ENCODE measurements around the gene FANCD2. TPM values are rescaled to one million over a fixed set of nuclear protein-coding genes. Genes with fewer than 3 reads are reported as not detected.
"Not testable (repeated sequence)": the region's sequence is repeated elsewhere in the genome, so short reads cannot be mapped to it uniquely, and the experiment has no call there.

Gene FANCD2
- total and polyA plus RNA-seq, 2 donors: 6.6 to 25.5 TPM

DNA sequence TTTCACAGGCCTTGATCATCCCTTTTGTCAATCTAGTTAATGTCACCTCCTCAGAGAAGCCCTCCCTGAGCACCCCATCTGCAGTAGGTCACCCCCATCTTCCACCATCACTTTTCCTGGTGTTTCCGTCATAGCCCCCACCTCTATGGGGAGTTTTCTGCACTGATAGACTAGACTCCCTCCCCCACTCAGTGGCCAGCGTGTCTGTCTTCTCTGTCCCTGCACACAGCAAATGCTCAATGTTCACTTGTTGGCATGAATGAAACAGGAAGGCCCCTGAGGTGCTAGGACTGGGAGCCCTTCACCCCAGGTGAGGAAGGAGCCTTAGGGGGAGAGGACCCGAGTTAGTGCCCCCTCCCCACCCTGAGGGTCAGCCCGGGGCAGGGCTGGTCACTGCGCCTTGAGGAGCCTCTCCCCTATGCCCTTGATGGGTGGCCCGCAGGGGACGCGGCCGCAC, 15.8 kb upstream of the FANCD2 start:
- H3K4me1 ChIP-seq (ENCODE audit: control insufficient read depth in 2 of 2, insufficient read depth in 2 of 2, low read length in 2 of 2): peaks cover 11 to 18% of the 10 kb centered on the region in 2 donors
- peak in 1 of 9 donors; percentile 12 for DNase-seq (ENCODE audit: low read depth in 6 of 9, low spot score in 9 of 9)
- peaks cover 13 to 31% of the 10 kb centered on the region in 2 donors for H3K27me3 ChIP-seq (ENCODE audit: control insufficient read depth in 2 of 2, insufficient read depth in 1 of 2, low read length in 1 of 2)
- WGBS: 11% methylated on average over 9 of the region's 9 CpGs
- no peak overlapping the region for H3K27ac ChIP-seq (ENCODE audit: low read depth in 1 of 2, low read length in 1 of 2)
- H3K36me3 ChIP-seq (ENCODE audit: control insufficient read depth in 2 of 2, insufficient read depth in 2 of 2, low read length in 1 of 2): peaks cover 0 to 4% of the 10 kb centered on the region in 2 donors
- peak overlapping the region; percentile 37 to 53 for H3K4me3 ChIP-seq (ENCODE audit: low read length in 2 of 2)
- no peaks in the 10 kb centered on the region for H3K9me3 ChIP-seq (ENCODE audit: control insufficient read depth in 2 of 2, insufficient read depth in 1 of 2, low read length in 1 of 2)

DNA sequence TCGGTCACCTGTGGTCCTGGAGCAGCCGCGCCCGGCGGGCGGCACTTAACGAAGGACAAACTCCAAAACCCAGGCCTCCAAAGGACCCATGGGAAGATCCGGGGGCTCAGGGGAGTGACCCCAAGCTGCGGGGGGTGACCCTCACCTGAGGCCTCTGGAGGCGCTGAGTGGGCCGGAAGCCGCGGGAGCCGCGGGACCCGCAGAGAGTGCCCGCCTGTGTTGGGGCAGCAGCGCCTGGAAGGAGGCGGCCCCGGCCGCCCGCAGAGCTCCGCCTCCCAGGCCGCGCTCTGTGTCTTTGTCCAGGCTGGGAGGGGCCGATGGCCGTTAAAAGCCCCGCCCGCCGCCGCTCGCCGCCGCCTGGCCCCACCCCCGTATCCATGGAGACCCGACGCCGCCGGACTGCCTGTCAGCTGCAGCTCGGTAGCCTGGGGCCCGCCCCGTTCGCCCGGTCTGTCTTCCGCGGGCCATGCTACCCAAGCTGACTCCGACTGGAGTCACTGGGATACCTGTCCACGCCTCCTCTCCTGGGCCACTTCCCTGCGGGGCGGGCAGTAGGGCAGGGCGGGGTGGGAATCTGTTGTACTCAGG, 15.3 kb upstream of the FANCD2 start:
- Histone ChIP-seq H3K36me3 (ENCODE audit: control insufficient read depth in 2 of 2, insufficient read depth in 2 of 2, low read length in 1 of 2) (peaks cover 0 to 4% of the 10 kb centered on the region in 2 donors), H3K4me3 (ENCODE audit: low read length in 2 of 2) (peak overlapping the region; percentile 37 to 53), H3K27ac (ENCODE audit: low read depth in 1 of 2, low read length in 1 of 2) (no peak overlapping the region), H3K9me3 (ENCODE audit: control insufficient read depth in 2 of 2, insufficient read depth in 1 of 2, low read length in 1 of 2) (no peaks in the 10 kb centered on the region), H3K27me3 (ENCODE audit: control insufficient read depth in 2 of 2, insufficient read depth in 1 of 2, low read length in 1 of 2) (peaks cover 13 to 31% of the 10 kb centered on the region in 2 donors), H3K4me1 (ENCODE audit: control insufficient read depth in 2 of 2, insufficient read depth in 2 of 2, low read length in 2 of 2) (peaks cover 11 to 18% of the 10 kb centered on the region in 2 donors)
- 1% methylated on average over 51 of the region's 51 CpGs for WGBS
- peak in 4 of 9 donors; percentile 34 to 63 (median 49) for DNase-seq (ENCODE audit: low read depth in 6 of 9, low spot score in 9 of 9)

DNA sequence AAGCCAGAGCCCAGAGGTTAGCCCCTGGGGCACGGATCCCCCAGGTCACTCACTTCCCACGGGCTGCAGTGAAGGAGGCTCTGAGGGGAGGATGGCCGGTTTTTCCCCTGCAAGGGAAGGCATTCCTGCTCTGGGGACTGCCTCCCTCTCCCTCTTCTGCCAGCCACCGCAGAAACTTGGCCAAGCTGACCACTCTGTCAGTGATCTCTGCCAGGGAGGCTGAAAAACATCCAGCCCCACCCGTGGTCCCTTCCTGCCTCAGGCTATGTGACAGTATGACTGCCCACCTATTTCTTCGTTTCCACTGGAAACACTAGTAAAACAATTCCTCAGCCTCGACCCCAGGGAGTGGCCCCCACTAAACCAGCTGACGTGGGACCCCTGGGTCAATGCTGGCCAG, 14.6 kb upstream of the FANCD2 start:
- Histone ChIP-seq H3K27me3 (ENCODE audit: control insufficient read depth in 2 of 2, insufficient read depth in 1 of 2, low read length in 1 of 2) (peaks cover 13 to 31% of the 10 kb centered on the region in 2 donors), H3K9me3 (ENCODE audit: control insufficient read depth in 2 of 2, insufficient read depth in 1 of 2, low read length in 1 of 2) (no peaks in the 10 kb centered on the region), H3K36me3 (ENCODE audit: control insufficient read depth in 2 of 2, insufficient read depth in 2 of 2, low read length in 1 of 2) (peaks cover 0 to 4% of the 10 kb centered on the region in 2 donors), H3K27ac (ENCODE audit: low read depth in 1 of 2, low read length in 1 of 2) (no peak overlapping the region), H3K4me1 (ENCODE audit: control insufficient read depth in 2 of 2, insufficient read depth in 2 of 2, low read length in 2 of 2) (peaks cover 11 to 18% of the 10 kb centered on the region in 2 donors), H3K4me3 (ENCODE audit: low read length in 2 of 2) (no peak overlapping the region)
- WGBS: 71% methylated on average over 8 of the region's 8 CpGs
- DNase-seq (ENCODE audit: low read depth in 6 of 9, low spot score in 9 of 9): no peak

DNA sequence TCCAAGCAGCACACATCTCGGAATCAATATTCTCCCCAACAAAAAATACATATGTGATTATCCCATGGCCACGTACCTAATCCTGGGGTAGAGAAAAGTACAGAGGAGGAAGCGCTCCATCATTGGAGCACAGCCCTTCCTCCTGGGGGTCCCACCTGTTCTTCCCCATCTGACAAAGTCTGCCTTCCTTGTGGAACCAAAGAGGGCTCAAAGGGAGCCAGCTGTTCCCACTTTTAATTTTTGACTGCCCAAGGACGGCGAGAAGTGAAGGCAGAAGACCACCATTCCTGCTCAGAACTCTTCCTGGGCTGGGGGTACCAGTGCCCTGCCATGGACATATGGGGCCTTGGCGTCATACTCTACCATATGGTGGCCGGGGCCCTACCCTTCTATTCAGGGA, 14.1 kb upstream of the FANCD2 start:
- no peaks in the 10 kb centered on the region for H3K9me3 ChIP-seq (ENCODE audit: control insufficient read depth in 2 of 2, insufficient read depth in 1 of 2, low read length in 1 of 2)
- H3K36me3 ChIP-seq (ENCODE audit: control insufficient read depth in 2 of 2, insufficient read depth in 2 of 2, low read length in 1 of 2): peaks cover under 1 to 4% of the 10 kb centered on the region in 2 donors
- peaks cover 13 to 31% of the 10 kb centered on the region in 2 donors for H3K27me3 ChIP-seq (ENCODE audit: control insufficient read depth in 2 of 2, insufficient read depth in 1 of 2, low read length in 1 of 2)
- H3K4me1 ChIP-seq (ENCODE audit: control insufficient read depth in 2 of 2, insufficient read depth in 2 of 2, low read length in 2 of 2): peaks cover 11 to 18% of the 10 kb centered on the region in 2 donors
- H3K27ac ChIP-seq (ENCODE audit: low read depth in 1 of 2, low read length in 1 of 2): no peak overlapping the region
- 97% methylated on average over 7 of the region's 7 CpGs for WGBS
- DNase-seq (ENCODE audit: low read depth in 6 of 9, low spot score in 9 of 9): no peak
- H3K4me3 ChIP-seq (ENCODE audit: low read length in 2 of 2): no peak overlapping the region

DNA sequence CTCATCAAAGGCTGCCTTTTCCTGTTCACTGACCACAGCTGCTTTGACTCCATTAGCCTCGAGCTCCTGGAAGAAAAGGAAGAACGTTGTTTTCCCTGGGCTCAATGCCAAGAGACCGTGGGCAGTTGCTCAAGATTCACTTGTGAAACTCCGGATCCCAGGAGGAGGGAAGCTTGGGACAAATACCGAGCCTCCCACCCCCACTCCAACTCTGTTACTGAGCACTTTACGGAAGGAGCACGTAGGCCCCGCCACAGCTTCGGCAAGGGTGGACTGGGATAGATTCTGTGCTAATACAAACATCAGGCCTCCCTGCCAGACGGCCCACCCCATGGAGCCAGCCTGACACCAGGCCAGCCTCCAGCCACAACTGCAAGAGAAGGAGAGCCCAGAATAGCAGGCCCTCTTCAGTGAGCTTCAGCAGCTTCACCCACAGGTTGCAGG, 10.8 kb upstream of the FANCD2 start:
- DNase-seq (ENCODE audit: low read depth in 6 of 9, low spot score in 9 of 9): peak in 1 of 9 donors; percentile 8
- no peak overlapping the region for H3K27ac ChIP-seq (ENCODE audit: low read depth in 1 of 2, low read length in 1 of 2)
- H3K27me3 ChIP-seq (ENCODE audit: control insufficient read depth in 2 of 2, insufficient read depth in 1 of 2, low read length in 1 of 2): peaks cover 10 to 14% of the 10 kb centered on the region in 2 donors
- H3K36me3 ChIP-seq (ENCODE audit: control insufficient read depth in 2 of 2, insufficient read depth in 2 of 2, low read length in 1 of 2): peaks cover 14 to 26% of the 10 kb centered on the region in 2 donors
- H3K9me3 ChIP-seq (ENCODE audit: control insufficient read depth in 2 of 2, insufficient read depth in 1 of 2, low read length in 1 of 2): no peaks in the 10 kb centered on the region
- H3K4me3 ChIP-seq (ENCODE audit: low read length in 2 of 2): no peak overlapping the region
- H3K4me1 ChIP-seq (ENCODE audit: control insufficient read depth in 2 of 2, insufficient read depth in 2 of 2, low read length in 2 of 2): peaks cover 4% of the 10 kb centered on the region in 2 donors
- WGBS: 63% methylated on average over 10 of the region's 10 CpGs

DNA sequence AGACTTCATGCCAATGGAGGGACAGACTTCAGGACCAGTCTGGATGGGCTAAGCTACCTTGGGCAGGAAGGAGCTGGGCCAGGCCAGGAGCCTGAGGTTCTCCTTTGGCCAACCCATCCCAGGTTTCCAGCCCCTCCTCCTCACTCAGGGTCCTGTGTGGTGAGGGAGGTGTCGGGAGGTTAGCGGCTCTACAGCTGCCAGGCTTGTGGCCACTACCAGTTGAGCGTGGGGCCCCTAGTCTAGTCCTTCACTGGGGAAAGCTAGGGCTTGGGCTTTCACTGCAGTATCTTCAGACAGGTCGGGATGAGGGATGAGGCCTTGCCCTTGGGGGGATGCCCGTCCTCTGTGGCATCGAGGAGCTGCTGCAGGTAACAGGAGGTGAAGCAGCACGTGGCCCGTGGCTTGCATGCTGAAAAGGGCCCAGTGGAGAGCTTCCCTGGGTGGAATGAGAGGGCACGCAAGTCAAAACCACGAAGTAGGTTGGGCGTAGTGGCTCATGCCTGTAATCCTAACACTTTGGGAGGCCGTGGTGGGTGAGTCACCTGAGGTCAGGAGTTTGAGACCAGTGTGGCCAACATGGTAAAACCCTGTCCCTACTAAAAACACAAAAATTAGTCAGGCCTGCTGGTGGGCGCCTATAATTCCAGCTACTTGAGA, 8.5 kb upstream of the FANCD2 start:
- DNase-seq (ENCODE audit: low read depth in 6 of 9, low spot score in 9 of 9): no peak
- H3K4me1 ChIP-seq (ENCODE audit: control insufficient read depth in 2 of 2, insufficient read depth in 2 of 2, low read length in 2 of 2): no peaks in the 10 kb centered on the region
- H3K9me3 ChIP-seq (ENCODE audit: control insufficient read depth in 2 of 2, insufficient read depth in 1 of 2, low read length in 1 of 2): no peaks in the 10 kb centered on the region
- H3K36me3 ChIP-seq (ENCODE audit: control insufficient read depth in 2 of 2, insufficient read depth in 2 of 2, low read length in 1 of 2): peaks cover 34 to 36% of the 10 kb centered on the region in 2 donors
- WGBS: 97% methylated on average over 13 of the region's 13 CpGs
- no peak overlapping the region for H3K4me3 ChIP-seq (ENCODE audit: low read length in 2 of 2)
- H3K27me3 ChIP-seq (ENCODE audit: control insufficient read depth in 2 of 2, insufficient read depth in 1 of 2, low read length in 1 of 2): no peaks in the 10 kb centered on the region
- no peak overlapping the region for H3K27ac ChIP-seq (ENCODE audit: low read depth in 1 of 2, low read length in 1 of 2)

DNA sequence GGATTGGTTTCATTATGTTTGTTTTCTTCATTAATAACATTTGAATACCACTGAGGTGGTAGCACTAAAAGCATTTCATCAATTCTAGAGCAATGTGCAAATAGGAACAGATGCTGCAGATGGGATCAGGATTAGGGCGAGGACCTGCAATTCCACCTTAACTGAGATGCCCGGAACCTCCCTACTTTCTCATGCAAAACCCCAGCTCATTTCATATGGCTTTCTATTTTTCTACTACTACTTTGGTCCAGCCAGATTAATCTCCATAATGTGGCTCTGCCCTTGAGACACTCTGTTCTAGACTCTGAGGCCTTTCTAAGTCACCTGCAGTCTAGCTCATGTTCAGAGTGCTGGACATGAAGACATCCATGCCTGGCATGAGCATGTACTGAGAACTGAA, 7.4 kb upstream of the FANCD2 start:
- peaks cover 43 to 45% of the 10 kb centered on the region in 2 donors for H3K36me3 ChIP-seq (ENCODE audit: control insufficient read depth in 2 of 2, insufficient read depth in 2 of 2, low read length in 1 of 2)
- not testable (repeated sequence) for H3K9me3 ChIP-seq (ENCODE audit: control insufficient read depth in 2 of 2, insufficient read depth in 1 of 2, low read length in 1 of 2); DNase-seq (ENCODE audit: low read depth in 6 of 9, low spot score in 9 of 9); H3K27me3 ChIP-seq (ENCODE audit: control insufficient read depth in 2 of 2, insufficient read depth in 1 of 2, low read length in 1 of 2); H3K4me3 ChIP-seq (ENCODE audit: low read length in 2 of 2); H3K27ac ChIP-seq (ENCODE audit: low read depth in 1 of 2, low read length in 1 of 2); H3K4me1 ChIP-seq (ENCODE audit: control insufficient read depth in 2 of 2, insufficient read depth in 2 of 2, low read length in 2 of 2)
- 98% methylated on average over 2 of the region's 2 CpGs for WGBS

DNA sequence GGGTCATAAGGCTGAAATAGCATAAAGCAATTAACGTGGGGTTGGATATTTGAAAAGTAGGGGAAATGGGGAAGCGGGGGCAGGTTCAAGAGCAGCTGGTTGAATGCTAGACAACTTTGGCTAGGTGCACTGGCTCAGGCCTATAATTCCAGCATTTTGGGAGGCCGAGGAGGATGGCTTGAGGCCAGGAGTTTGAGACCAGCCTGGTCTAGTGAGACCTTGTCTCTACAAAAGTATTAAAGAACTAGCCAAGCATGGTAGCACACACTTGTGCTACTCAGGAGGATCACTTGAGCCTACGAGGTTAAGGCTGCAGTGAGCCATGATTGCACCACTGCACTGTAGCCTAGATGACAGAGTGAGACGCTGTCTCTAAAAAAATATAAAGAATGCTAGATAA, 6.9 kb upstream of the FANCD2 start:
- Histone ChIP-seq H3K27me3 (ENCODE audit: control insufficient read depth in 2 of 2, insufficient read depth in 1 of 2, low read length in 1 of 2) (no peaks in the 10 kb centered on the region), H3K4me1 (ENCODE audit: control insufficient read depth in 2 of 2, insufficient read depth in 2 of 2, low read length in 2 of 2) (no peaks in the 10 kb centered on the region), H3K9me3 (ENCODE audit: control insufficient read depth in 2 of 2, insufficient read depth in 1 of 2, low read length in 1 of 2) (no peaks in the 10 kb centered on the region), H3K4me3 (ENCODE audit: low read length in 2 of 2) (no peak overlapping the region), H3K27ac (ENCODE audit: low read depth in 1 of 2, low read length in 1 of 2) (no peak overlapping the region), H3K36me3 (ENCODE audit: control insufficient read depth in 2 of 2, insufficient read depth in 2 of 2, low read length in 1 of 2) (peaks cover 44 to 45% of the 10 kb centered on the region in 2 donors)
- no peak for DNase-seq (ENCODE audit: low read depth in 6 of 9, low spot score in 9 of 9)
- WGBS: 94% methylated on average over 5 of the region's 5 CpGs
